ENCODE results near the gene DPPA4. TPM values are rescaled to one million over a fixed set of nuclear protein-coding genes. Genes with fewer than 3 reads are reported as not detected.
"Not testable (repeated sequence)": the region's sequence is repeated elsewhere in the genome, so short reads cannot be mapped to it uniquely, and the experiment has no call there.

DPPA4 gene
- total RNA-seq, result 47.5 and 55.4 TPM in 2 replicates
- long read RNA-seq, transcript DPPA4-201 (7 exons, 2,817 nt), result major isoform, 86 of 100 reads
- long read RNA-seq, partial matches to known transcripts, result 4 of 100 reads
- long read RNA-seq, other reads (novel, unspliced or antisense), result 7 of 100 reads

GRCh38 chr3:109337393-109337792 lies at the start of gene DPPA4:
Gene DPPA4, minus strand, starts transcription at chr3:109337546. Its CDS starts 29 bp downstream, at chr3:109337517.
- TF ChIP-seq CTCF (IDR thresholded peaks at IDR 0.05; ENCODE audit: unreplicated experiment), result no peak
- Mint-ChIP-seq H3K9me3 (ENCODE audit: low read depth) (no peaks in the 10 kb centered on the region), H3K27ac (peak within 1 kb of the TSS; percentile 95), H3K27me3 (peaks cover 3% of the 10 kb centered on the region), H3K36me3 (ENCODE audit: insufficient read depth) (peaks cover 1% of the 10 kb centered on the region), H3K4me3 (ENCODE audit: low read depth) (peak within 1 kb of the TSS; percentile 86), H3K4me1 (ENCODE audit: low read depth) (peaks cover 22% of the 10 kb centered on the region)
- no peak for DNase-seq (ENCODE audit: low spot score, unreplicated experiment)

GRCh38 chr3:109385442-109386318 lies 48.3 kb upstream of the DPPA4 start:
- no peak for DNase-seq (ENCODE audit: low spot score, unreplicated experiment)
- H3K9me3 Mint-ChIP-seq (ENCODE audit: low read depth), result peaks cover 8% of the 10 kb centered on the region
- H3K36me3 Mint-ChIP-seq (ENCODE audit: insufficient read depth), result no peaks in the 10 kb centered on the region
- H3K27me3 Mint-ChIP-seq, result peaks cover 4% of the 10 kb centered on the region
- no peak for TF ChIP-seq CTCF (IDR thresholded peaks at IDR 0.05; ENCODE audit: unreplicated experiment)
- no peak overlapping the region for H3K4me3 Mint-ChIP-seq (ENCODE audit: low read depth)
- peaks cover 2% of the 10 kb centered on the region for H3K4me1 Mint-ChIP-seq (ENCODE audit: low read depth)
- H3K27ac Mint-ChIP-seq, result no peak overlapping the region

GRCh38 chr3:109384164-109384563 lies 46.8 kb upstream of the DPPA4 start:
- Mint-ChIP-seq H3K36me3 (ENCODE audit: insufficient read depth) (no peaks in the 10 kb centered on the region), H3K27me3 (peaks cover 4% of the 10 kb centered on the region), H3K27ac (no peak overlapping the region), H3K4me3 (ENCODE audit: low read depth) (no peak overlapping the region), H3K4me1 (ENCODE audit: low read depth) (peaks cover 2% of the 10 kb centered on the region), H3K9me3 (ENCODE audit: low read depth) (peaks cover 8% of the 10 kb centered on the region)
- TF ChIP-seq CTCF (IDR thresholded peaks at IDR 0.05; ENCODE audit: unreplicated experiment), result no peak
- DNase-seq (ENCODE audit: low spot score, unreplicated experiment), result no peak

- peaks cover 2% of the 10 kb centered on the region for H3K4me1 Mint-ChIP-seq (ENCODE audit: low read depth)
- no peak for TF ChIP-seq CTCF (IDR thresholded peaks at IDR 0.05; ENCODE audit: unreplicated experiment)
- H3K27ac Mint-ChIP-seq, result no peak overlapping the region
- peaks cover 4% of the 10 kb centered on the region for H3K27me3 Mint-ChIP-seq
- DNase-seq (ENCODE audit: low spot score, unreplicated experiment), result no peak
- no peaks in the 10 kb centered on the region for H3K36me3 Mint-ChIP-seq (ENCODE audit: insufficient read depth)
- no peak overlapping the region for H3K4me3 Mint-ChIP-seq (ENCODE audit: low read depth)
- H3K9me3 Mint-ChIP-seq (ENCODE audit: low read depth), result peaks cover 8% of the 10 kb centered on the region
These were observed 45.2 kb upstream of the DPPA4 start for GRCh38 chr3:109382588-109382987.

GRCh38 chr3:109375975-109376374 lies 38.6 kb upstream of the DPPA4 start:
- Mint-ChIP-seq H3K4me3 (ENCODE audit: low read depth) (no peak overlapping the region), H3K36me3 (ENCODE audit: insufficient read depth) (no peaks in the 10 kb centered on the region), H3K4me1 (ENCODE audit: low read depth) (peaks cover 5% of the 10 kb centered on the region)

GRCh38 chr3:109374434-109374833 lies 37.1 kb upstream of the DPPA4 start:
- H3K27me3 Mint-ChIP-seq; H3K9me3 Mint-ChIP-seq (ENCODE audit: low read depth); H3K27ac Mint-ChIP-seq; H3K36me3 Mint-ChIP-seq (ENCODE audit: insufficient read depth); DNase-seq (ENCODE audit: low spot score, unreplicated experiment); H3K4me1 Mint-ChIP-seq (ENCODE audit: low read depth); H3K4me3 Mint-ChIP-seq (ENCODE audit: low read depth): not testable (repeated sequence)

More at GRCh38 chr3:109375975-109376374, 38.6 kb upstream of the DPPA4 start:
- Mint-ChIP-seq H3K9me3 (ENCODE audit: low read depth) (peaks cover 3% of the 10 kb centered on the region), H3K27ac (peak overlapping the region; percentile 65), H3K27me3 (peaks cover 2% of the 10 kb centered on the region)
- no peak for TF ChIP-seq CTCF (IDR thresholded peaks at IDR 0.05; ENCODE audit: unreplicated experiment)
- DNase-seq (ENCODE audit: low spot score, unreplicated experiment), result no peak
